Measurements from ENCODE around the gene NYAP2.

Gene NYAP2

DNA sequence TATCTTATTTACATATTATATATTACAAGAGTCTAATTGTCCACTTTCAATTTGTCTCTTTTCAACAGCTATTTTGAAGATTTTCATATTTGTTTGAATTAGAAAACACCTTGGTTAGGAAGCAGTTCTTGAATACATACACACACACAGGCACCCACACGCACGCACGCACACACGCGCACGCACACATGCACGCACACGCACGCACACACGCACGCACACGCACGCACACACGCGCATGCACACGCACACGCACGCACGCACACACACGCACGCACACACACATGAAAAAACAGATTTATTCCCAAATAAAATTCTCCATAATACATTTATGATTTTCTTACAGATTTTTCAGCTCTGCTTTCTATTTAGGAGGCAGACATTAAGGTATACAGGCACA lies 220.7 kb downstream of the NYAP2 start:
- DNase-seq (ENCODE audit: low spot score): no peak

DNA sequence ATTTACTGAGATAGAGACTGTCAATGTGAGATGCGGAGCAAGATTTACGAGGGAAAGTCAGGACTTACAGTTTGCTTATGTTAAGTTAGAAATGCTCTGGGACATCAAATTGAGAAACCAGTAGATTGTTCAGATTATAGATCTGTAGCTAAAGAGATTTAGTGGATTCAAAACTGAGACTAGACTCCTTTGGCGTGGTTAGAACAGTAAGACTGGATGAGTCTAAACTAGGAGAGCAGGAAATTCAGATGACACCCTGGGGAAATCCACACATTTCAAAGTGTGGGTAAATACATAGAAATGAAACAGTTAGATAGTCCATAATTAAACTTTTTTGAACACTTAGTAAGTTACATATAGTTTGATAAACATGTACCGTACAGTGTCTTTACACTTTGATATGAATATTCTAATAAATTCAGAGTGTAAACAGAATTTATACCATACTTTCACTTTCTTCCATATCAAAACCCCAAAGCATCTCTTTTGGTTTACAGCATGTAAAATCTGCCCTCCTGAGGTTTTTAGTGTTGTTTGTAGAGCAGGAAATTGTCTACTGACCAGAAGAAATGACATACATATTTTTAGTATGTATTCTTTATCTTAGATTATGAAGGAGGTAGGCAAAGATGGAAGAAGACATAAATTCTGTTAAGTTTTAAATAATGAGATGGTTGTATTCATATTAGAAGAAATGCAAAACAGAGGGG lies 231.5 kb downstream of the NYAP2 start:
- DNase-seq (ENCODE audit: low spot score): no peak

DNA sequence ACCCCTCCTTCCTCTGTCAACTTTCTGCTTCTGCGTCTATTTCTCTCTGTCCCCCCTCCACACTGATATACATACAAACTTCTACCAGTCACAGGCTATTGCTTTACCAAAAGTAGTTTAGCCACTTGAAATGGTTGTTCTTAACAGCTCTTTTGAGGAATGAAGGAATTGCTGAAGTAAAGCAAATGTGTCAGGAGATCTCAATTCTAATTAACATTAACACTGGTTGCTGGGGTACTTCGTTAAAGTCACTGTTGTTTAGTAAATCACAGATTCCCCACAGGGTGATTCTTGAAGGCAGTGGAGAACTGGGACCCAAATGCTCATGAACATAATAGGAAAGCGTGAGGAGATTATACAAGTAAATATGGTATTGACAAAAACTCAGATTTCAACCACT lies 232.8 kb downstream of the NYAP2 start:
- no peak for DNase-seq (ENCODE audit: low spot score)

DNA sequence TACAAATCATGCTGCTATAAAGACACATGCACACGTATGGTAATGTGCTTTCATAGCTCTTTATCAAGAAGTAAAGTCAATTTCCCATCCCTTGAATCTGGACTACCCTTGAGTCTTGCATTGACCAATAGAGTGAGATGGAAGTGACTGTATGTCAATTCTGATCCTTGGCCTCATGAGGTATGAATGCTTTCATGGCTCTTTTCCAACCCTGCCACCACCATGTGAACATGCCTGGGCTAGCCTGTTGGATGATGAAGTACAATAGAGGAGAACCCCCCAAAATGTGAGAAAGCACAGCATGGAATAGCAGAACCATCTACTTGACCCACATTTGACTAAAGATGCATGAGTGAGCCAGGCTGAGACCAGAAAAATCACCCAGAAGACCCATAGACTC lies 237.0 kb downstream of the NYAP2 start:
- no peak for DNase-seq (ENCODE audit: low spot score)

DNA sequence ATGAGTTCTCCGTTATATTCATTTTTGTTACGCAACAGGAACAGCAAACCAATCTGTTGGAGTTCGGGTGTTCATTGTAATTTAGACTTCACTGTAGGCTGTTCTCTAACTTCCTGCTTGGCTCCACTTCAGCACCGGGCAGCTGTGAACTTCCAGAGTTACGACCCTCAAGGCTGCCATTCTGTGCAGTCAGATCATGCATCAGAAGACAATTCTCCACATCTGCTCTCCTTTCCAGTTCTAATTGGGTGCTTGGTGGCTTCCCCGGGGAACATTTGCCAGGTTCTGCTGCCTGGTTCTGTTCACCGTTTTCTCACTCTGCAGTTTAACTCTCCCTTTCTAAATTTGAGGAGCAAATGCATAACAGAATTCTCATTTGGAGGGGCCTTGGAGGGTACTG lies 237.7 kb downstream of the NYAP2 start:
- DNase-seq (ENCODE audit: low spot score): peak; percentile 16

DNA sequence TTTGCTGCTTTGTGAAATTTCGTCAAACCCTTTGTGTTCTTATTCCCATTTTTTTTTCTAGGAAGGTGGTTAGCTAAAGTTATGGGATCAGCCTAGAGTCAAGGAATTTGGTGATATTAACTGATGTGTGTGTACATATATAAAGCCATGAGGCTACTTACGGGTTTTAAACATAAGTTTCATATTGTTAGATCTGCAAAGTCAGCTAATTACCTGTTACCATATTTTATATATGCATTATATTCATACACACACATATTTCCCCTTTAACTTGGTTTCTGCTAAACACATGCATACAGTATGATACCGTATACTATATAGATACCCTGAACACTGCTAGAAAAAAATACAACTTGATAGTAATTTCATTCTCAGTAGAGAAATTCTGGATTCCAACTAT lies 241.0 kb downstream of the NYAP2 start:
- no peak for DNase-seq (ENCODE audit: low spot score)

DNA sequence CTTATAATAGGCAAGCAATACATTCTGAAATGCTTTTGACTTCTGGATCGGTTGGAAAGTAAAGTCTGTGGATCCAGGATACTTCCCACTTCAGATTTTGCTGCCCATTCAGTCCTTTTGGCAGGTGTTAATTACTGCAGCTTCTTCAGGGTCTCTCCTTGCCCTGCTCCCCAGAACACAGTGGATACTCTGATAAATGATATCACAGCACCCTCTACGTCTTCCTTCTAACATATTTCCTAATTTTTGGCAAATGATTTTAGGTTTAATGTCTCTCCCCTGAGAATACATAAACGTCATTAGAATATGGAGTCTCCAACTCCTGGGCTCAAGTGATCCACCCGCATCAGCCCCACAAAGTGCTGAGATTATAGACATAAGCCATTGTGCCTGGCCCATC lies 249.8 kb downstream of the NYAP2 start:
- no peak for DNase-seq (ENCODE audit: low spot score)

DNA sequence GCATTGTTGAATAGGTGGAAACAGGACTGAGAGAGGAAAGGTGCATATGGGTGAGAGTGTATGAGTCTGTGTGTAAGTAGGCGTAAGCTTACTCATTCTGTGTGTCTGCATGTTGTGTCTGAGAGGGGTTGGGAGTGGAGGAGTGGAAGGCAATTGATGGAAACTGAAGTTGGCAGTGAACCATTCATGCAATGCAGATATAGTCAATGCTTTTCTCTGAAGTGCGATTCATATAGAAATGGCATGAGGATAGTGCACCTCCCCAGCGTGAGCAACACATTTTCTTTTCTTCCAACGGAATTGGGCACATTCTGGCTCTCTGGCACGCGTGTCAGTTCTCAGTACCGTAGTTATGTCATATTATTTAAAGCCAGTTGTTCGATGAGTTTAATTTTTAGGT lies 250.5 kb downstream of the NYAP2 start:
- peak; percentile 12 for DNase-seq (ENCODE audit: low spot score)

DNA sequence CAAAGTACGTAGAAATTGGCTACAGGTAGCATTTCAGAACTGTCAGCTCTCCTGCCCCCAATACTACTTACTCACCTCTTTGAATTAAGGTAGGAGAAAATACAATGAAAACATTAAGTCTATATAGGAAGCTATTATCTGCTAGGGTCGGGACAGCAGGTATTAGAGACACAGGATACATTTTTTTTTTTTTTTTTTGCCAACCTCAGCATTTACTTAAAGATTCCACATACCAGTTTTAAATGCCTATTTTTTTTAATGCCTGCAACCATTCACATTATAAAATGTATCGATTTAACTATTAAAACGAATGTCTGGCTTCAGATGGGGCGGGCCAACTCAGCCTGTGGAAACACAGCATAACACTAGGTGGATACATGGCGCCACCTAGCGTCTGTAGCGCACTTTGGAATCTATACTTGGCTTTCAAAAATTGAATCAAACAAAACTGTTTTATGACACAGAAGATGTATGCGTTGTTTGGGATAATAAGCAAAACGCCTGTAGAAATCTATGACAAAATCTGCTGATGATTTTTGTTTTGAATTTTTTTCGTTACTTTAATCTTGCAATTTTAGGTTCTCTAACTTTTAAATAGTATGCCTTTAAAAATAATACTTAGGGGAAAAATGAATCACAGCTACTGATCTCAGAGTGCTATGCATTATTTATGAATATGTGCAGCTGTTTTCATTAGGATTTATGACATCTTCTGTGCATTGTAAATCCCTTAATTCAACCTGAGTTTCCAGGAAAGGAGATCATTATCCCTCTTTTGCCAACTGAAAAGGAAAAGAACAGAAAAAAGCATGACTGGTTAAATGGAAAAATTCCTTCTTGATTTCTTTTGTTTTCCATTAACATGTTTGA lies 261.0 kb downstream of the NYAP2 start:
- DNase-seq (ENCODE audit: low spot score): peak; percentile 87

DNA sequence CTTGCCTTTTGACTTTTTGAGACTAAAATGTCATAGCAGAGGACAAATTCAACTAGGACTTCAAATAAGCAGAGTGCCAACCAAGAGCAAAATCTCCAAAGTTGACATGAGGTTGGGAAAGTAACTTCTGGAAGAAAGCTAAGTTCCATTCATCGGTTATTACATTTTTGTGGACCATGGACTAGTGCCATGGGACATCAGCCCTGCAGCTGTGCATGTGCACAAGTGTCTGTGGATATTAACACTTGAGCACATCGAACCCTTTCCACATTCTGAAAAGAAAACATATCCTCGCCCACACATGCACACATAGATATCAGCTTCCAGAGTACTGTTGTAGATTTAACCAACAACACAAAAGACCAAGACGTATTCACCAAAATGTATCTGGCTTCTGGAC lies 262.6 kb downstream of the NYAP2 start:
- DNase-seq (ENCODE audit: low spot score): no peak

DNA sequence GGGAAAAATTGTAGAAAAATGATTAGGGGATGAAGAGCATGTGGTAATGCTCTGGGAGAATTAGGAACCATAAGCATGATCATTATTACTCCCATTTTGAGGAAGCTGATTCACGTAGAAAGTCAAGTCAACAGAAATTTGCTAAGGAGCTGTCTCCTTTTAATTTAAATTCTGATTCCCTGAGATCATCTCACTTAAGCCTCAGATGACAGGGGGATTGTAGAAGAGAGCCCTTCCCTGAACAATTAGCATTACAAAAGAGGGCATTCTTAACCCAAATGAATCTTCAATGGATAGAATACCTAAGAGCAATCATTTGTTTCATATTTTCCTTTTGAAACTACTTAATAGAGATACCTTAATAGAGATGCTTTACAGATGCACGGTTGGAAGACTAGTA lies 267.9 kb downstream of the NYAP2 start:
- no peak for DNase-seq (ENCODE audit: low spot score)

DNA sequence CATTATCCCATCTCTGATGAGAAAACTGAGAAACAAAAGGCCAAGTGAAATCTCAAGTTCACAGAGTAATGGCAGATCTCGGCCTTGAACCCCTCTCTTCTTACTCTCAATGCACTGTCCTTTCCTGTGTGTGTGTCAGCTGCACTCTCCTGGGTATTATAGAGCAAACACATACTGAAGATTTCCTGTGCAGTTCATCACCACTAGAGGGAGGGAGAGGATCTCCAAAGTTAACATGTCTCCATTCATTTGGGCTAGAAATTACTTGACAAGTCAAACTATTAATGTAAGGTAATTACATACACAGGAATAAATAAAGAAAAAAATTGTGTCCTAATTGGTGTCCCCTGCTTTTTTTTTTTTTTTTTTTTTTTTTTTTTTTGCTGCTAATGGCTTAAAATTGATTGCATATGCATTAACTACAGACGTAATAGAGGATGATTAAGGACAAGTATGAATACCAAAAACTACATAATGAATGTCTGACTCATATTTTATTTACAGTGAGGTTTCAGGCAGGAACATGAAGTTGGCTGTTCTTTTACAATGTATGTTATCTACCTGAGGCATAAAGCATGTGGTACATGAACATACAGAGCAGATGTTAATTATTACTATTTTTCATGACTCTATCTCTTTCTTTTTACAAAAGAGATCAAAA lies 269.2 kb downstream of the NYAP2 start:
- peak; percentile 78 for DNase-seq (ENCODE audit: low spot score)

DNA sequence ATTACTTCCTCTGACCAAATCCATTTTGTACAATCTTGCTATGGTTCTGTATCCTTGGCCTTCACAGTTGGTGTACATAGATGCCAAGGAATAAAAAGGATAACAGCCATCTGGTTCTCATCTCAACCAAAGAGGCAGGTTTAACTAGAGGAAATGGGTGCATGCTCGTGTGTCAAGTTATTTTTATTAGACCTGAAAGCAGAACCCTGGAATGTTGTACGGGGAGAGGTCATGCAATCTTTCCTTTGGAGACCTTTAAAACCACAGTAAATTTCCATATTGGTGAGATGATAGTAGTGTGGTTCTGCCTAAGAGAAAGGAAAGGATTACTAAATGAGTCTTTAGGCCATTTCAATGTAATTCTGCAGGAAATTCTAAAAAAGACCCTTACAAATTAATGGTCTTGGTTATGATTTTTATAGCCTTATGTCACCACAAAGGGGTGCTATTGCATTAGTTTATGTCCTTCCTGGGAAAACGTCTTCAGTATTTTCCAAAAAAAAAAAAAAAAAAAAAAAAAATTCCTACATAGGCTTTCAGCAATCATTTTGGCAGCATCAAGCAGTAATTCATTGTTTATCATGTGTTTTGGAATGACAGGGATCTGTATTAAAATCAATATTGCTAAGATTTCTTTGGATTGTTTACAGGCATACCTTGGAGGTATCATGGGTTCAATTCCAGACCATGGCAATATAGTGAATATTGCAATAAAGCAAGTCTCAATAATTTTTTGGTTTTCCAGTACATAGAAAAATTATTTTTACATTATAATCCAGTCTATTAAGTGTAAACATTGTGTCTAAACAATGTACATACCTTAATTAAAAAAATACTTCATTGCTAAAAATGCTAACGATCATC lies 270.8 kb downstream of the NYAP2 start:
- peak; percentile 15 for DNase-seq (ENCODE audit: low spot score)

DNA sequence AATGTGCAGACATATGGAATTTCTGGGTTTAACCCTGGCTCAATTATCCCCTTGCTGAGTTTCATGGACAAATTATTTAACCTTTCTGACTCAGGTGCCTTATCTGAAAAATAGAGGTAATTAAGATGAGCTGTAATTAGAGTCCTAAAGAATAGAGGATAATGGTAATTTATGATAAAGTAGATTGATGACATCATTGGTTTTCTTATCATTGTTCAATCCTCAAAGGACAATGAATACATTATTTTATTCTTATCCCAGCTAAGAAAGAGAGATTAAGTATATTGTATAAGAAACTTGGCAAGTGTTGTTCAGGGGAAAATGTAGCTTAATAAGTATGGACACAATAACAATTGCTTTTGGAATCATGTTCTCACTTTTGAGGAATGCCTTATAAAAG lies 279.3 kb downstream of the NYAP2 start:
- no peak for DNase-seq (ENCODE audit: low spot score)

DNA sequence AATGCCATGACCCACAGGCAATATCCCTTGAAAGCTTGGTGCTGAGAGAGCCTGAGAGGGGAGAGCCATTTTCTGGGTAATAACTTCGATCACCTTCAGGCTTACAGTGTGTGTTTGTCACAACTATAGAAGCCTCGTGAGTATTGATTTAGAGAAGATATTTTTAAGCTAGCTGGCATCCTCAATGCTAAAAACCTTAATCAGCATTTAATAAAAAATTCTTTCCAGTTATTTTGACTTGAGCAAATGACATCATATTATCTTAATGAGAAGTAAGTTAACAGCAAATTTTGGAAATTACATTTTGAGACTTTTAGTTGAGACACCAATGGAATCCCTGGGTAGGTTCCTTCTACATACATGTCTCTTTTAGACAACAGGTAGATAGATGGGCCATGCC lies 283.7 kb downstream of the NYAP2 start:
- DNase-seq (ENCODE audit: low spot score): no peak

DNA sequence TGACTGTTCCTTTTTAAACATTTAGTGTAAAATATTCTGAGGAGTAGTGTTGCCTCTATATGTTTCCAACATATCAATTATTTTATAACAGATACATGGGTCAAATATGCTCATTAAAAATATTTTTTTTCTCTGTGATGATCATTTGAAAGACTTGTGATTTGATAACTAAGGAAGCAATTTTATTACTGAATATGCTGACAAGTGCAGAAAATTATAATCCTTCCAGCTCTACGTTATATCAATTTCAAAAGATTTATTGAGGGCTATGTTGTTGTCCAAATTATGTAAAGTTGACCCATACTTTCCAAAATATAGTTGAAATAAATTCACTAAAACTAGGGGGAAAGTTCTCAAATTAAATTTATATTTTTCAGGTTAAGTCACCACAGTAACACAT lies 290.6 kb downstream of the NYAP2 start:
- DNase-seq (ENCODE audit: low spot score): no peak

DNA sequence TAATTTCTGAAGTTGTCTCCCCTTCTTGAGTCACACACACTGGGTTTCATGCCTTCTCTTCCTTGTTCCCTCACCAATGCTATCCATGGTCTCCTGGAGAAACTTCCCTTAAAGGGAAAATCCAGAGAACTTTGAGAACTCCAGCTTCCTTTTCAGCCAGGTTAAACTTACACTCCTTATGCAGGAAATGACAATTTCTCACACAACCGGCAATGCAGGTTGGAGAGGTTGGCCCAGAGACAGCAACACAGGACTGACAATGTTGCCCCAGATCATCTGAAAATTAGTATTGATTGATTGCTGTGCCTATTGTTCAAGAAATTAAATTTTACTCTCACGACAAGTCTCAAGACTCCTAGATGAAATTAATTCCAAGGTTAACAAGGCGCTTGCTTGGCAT lies 292.2 kb downstream of the NYAP2 start:
- no peak for DNase-seq (ENCODE audit: low spot score)

DNA sequence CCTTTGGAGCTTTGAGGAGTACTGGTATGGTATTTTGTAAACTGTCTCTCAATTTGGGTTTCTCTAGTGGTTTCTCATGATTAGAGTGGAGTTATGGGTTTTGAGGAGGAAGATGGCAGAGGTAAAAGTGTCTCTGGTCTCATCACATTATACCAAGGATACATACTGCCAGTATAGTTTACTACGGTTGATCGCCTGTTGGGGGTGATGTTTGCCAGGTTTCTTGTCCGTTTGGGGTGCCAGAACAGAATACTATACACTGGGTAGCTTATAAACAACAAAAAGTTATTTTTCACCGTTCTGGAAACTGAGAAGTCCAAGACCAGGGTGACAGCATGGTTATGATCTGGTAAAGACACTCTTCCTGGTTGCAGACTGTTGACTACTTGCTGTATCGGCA lies 293.7 kb downstream of the NYAP2 start:
- DNase-seq (ENCODE audit: low spot score): no peak

DNA sequence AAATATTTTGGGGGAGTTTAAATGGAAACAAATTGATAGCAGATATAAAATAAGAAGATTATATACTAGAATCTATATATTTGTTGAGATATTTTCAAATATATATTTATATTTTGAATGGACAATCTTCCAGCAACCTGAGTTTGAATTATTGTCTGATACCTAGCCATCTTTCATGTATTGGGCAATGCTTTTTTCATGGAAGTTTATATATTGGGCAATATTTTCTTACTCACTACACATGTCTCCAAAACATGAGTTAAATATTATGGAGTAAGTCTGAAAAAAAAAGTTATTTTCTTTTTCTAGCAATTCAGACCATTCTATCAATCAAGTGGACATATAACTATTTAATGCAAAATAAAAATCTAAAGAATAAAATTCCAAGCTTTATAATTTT lies 295.2 kb downstream of the NYAP2 start:
- DNase-seq (ENCODE audit: low spot score): no peak

DNA sequence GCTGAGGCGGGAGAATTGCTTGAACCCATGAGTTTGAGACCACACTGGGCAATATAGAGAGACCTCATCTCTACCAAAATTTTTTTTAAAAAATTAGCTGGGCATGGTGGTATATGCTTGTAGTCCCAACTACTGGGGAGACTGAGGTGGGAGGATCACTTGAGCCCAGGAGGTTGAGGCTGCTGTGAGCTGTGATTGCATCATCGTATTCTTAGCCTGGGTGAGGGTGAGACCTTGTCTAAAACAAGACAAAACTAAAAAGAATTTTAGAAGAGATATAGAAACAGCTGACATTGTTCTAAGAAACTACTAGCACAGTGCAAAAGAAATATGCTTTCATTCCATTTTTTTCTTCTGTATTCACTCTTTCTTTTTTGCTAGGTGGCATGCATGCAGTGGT lies 298.4 kb downstream of the NYAP2 start:
- no peak for DNase-seq (ENCODE audit: low spot score)

All from Ammon's horn (tissue), 1 donor.